ENCODE results near the gene ZC3H10.
A peak's percentile ranks its signal among the peaks of the same experiment; 100 is the strongest.

The ZC3H10 gene

DNA sequence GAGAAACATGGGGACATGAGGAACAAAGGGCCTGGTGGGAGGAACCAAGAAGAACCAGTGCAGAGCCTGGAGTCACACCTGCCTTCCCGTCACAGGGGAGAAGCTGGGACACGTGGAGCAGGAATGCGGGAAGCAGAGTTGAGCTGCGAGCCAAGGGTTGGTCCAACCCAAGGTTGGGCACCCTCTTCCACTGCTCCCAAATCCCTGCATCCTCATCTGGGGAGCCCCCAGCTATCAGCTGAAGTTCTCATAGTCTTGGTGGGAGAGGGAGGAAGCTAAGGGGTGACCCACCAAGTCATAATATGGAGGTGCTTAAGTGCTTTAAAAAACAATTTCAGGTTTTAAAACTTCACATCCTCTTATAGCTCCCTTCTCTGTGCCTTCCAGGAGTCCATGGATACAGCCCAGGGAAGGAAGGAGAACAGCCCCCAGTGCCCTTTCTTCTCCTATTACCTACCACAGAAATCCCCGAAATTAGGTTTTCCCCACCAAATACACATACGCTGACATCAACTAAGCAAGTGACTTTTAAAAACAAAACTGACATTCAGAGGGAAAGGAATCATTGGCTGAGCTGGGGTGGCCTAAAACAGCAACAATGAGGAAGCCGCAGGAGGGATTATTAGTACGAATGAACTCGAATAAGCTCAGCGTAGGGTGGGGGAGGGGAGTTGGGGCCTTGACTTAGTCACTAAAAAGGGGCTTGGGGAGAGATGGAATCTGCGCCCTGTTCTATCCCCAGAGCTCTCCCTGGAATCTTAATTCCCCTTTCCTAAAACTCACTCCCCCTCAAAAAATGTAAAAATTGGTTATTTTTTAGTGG, 44.6 kb downstream of the ZC3H10 start:
- Histone ChIP-seq H3K4me1 (ENCODE audit: control insufficient read depth, insufficient read depth, low read length) (peaks cover 34% of the 10 kb centered on the region), H3K9ac (ENCODE audit: low read length) (peak overlapping the region; percentile 19), H3K9me3 (ENCODE audit: control insufficient read depth, insufficient read depth, low read depth, low read length) (no peaks in the 10 kb centered on the region), H3K27ac (ENCODE audit: low read depth, low read length) (no peak overlapping the region), H3K36me3 (ENCODE audit: control insufficient read depth, insufficient read depth, low read length) (peaks cover 82% of the 10 kb centered on the region), H3K4me3 (ENCODE audit: low read depth, low read length) (no peak overlapping the region), H3K27me3 (ENCODE audit: control insufficient read depth, insufficient read depth, low read length) (no peaks in the 10 kb centered on the region)

DNA sequence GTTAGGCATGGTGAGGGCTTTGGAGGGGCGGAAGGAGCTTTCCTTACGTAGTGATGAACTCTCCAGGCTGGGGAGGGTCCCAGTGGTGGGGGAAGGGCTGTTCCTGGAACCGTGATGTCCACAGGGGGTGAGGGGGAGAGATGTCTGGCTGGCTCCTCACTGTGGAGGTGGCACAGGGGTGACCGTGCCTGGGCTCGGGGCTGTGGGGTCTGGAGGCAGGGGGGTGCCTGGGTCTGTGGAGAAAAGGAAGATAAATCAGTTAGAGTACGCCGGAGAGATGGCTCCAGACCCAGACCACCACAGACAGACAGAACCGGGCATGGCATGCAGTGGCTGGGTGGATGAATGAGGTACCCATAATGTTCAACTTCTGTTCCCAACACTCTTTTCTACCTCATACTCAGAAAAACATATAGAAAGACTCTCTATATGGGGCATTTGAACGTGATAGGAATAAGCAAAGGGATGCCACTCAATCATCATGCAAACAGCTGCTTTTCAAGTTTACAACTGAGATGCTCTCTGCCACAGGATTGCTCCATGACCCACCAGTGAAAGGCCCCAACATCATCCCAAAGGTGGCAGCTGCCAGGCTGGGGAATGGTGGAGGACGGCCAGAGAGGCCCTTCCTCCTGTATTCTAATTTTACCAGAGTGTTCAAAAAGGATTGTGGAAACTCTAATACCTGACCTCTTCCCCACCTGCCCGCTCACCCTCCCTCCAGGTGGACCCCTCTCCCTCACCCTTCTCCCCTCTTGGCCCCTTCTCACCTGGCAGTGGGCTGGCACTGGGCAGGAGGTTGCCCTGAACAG, 45.7 kb downstream of the ZC3H10 start:
- no peak overlapping the region for H3K27ac ChIP-seq (ENCODE audit: low read depth, low read length)
- H3K9ac ChIP-seq (ENCODE audit: low read length): no peak overlapping the region
- no peak overlapping the region for H3K4me3 ChIP-seq (ENCODE audit: low read depth, low read length)
- H3K9me3 ChIP-seq (ENCODE audit: control insufficient read depth, insufficient read depth, low read depth, low read length): no peaks in the 10 kb centered on the region
- peaks cover 92% of the 10 kb centered on the region for H3K36me3 ChIP-seq (ENCODE audit: control insufficient read depth, insufficient read depth, low read length)
- H3K27me3 ChIP-seq (ENCODE audit: control insufficient read depth, insufficient read depth, low read length): no peaks in the 10 kb centered on the region
- H3K4me1 ChIP-seq (ENCODE audit: control insufficient read depth, insufficient read depth, low read length): peaks cover 34% of the 10 kb centered on the region

DNA sequence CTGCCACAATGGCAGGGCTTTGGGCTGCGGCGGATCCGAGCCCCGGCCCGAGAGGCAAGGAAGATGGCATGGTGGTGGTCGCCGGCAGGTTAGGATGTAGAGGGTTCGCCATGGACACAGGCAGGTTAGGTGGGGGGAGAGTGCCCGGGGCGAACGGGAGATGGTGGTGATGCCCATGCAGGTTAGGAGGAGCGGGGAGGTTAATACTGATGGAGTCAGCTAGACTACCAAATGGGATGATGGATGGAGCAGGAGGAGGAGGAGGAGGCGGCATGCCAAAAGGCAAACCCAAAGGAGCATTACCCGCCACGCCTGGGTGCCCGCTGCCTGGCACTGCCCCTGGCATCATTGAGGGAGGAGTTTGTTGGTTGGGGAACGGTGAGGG, 46.3 kb downstream of the ZC3H10 start:
- H3K36me3 ChIP-seq (ENCODE audit: control insufficient read depth, insufficient read depth, low read length): peaks cover 96% of the 10 kb centered on the region

DNA sequence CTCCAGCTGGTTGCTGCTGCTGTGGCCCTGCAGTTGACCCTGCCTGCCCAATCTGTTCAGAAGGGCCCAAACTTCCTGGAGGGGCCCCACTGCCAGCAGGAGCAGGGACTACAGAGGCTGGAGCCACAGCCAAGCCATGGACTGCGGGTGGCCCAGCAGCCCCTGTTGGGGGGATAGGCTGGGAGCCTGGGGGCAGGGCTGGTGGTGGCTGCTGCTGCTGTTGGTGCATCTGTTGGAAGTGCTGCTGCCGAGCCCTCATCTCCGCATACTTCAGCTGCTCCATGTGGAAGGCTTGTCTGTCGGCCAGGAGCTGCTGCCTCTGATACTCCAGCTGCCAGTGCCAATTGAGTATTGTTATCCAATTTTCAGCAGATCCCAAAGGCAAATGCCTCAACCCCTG, 47.3 kb downstream of the ZC3H10 start:
- Histone ChIP-seq H3K4me1 (ENCODE audit: control insufficient read depth, insufficient read depth, low read length) (peaks cover 22% of the 10 kb centered on the region), H3K27me3 (ENCODE audit: control insufficient read depth, insufficient read depth, low read length) (no peaks in the 10 kb centered on the region), H3K9me3 (ENCODE audit: control insufficient read depth, insufficient read depth, low read depth, low read length) (no peaks in the 10 kb centered on the region), H3K27ac (ENCODE audit: low read depth, low read length) (no peak overlapping the region), H3K36me3 (ENCODE audit: control insufficient read depth, insufficient read depth, low read length) (peaks cover 96% of the 10 kb centered on the region), H3K4me3 (ENCODE audit: low read depth, low read length) (no peak overlapping the region), H3K9ac (ENCODE audit: low read length) (no peak overlapping the region)

More for the DNA sequence above, 46.3 kb downstream of the ZC3H10 start:
- H3K9me3 ChIP-seq (ENCODE audit: control insufficient read depth, insufficient read depth, low read depth, low read length): no peaks in the 10 kb centered on the region
- no peak overlapping the region for H3K4me3 ChIP-seq (ENCODE audit: low read depth, low read length)
- H3K9ac ChIP-seq (ENCODE audit: low read length): no peak overlapping the region
- H3K4me1 ChIP-seq (ENCODE audit: control insufficient read depth, insufficient read depth, low read length): peaks cover 33% of the 10 kb centered on the region
- H3K27ac ChIP-seq (ENCODE audit: low read depth, low read length): no peak overlapping the region
- H3K27me3 ChIP-seq (ENCODE audit: control insufficient read depth, insufficient read depth, low read length): no peaks in the 10 kb centered on the region

DNA sequence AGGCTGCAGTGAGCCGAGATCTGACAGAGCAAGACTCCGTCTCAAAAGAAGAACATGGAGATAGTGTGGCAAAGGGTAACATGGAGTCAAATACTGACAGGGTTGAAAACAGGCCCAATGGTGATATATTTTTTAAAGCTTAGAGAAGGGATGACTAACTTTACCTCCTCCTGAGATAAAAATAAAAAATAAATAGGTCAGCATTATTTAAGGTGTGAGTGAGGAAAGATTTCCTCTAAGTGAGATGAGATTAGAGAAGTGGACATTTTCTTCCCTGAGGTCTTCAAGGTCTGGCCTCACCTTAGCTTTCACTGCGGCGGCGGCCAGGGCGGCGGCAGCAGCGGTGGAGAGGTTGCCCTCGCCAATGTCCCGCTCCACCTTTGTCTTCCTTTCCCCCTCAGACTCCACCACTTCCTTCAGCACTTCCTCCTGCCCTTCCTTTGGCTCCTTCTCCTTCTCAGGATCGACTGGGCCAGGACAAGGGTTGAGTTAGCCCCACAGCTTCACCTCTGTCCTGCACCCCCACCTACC, 51.2 kb downstream of the ZC3H10 start:
- H3K9me3 ChIP-seq (ENCODE audit: control insufficient read depth, insufficient read depth, low read depth, low read length): no peaks in the 10 kb centered on the region
- H3K27me3 ChIP-seq (ENCODE audit: control insufficient read depth, insufficient read depth, low read length): no peaks in the 10 kb centered on the region
- no peak overlapping the region for H3K27ac ChIP-seq (ENCODE audit: low read depth, low read length)
- H3K9ac ChIP-seq (ENCODE audit: low read length): no peak overlapping the region
- H3K4me1 ChIP-seq (ENCODE audit: control insufficient read depth, insufficient read depth, low read length): no peaks in the 10 kb centered on the region
- H3K36me3 ChIP-seq (ENCODE audit: control insufficient read depth, insufficient read depth, low read length): peaks cover 96% of the 10 kb centered on the region
- no peak overlapping the region for H3K4me3 ChIP-seq (ENCODE audit: low read depth, low read length)

DNA sequence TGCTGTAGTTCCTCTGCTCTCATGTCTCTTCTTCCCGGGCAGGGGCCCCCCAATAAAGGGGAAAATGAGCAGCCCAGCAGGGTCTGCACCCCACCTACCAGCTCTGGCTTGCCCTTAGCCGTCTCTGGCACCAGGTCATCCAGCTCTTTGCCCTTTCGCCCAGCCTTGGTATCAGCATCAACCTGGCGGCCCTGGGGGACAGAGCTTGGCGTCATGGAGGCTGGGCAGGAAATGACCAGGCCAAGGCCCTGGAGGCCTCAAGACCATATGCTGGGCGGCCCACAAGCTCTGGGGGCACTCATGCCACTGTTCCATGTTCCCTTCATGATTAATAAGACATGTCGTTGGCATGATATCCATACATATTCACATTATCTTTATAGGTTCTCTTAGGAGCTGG, 54.8 kb downstream of the ZC3H10 start:
- Histone ChIP-seq H3K9ac (ENCODE audit: low read length) (no peak overlapping the region), H3K27me3 (ENCODE audit: control insufficient read depth, insufficient read depth, low read length) (no peaks in the 10 kb centered on the region), H3K4me1 (ENCODE audit: control insufficient read depth, insufficient read depth, low read length) (no peaks in the 10 kb centered on the region), H3K27ac (ENCODE audit: low read depth, low read length) (no peak overlapping the region), H3K4me3 (ENCODE audit: low read depth, low read length) (no peak overlapping the region), H3K9me3 (ENCODE audit: control insufficient read depth, insufficient read depth, low read depth, low read length) (no peaks in the 10 kb centered on the region), H3K36me3 (ENCODE audit: control insufficient read depth, insufficient read depth, low read length) (peaks cover 92% of the 10 kb centered on the region)
